Natural killer cell treated with Interleukin-12 subunit alpha and Interleukin-12 subunit beta and Interleukin-15 and Interleukin-18, amount 100 ng/mL, for 72 hours (primary cell): ENCODE results near the gene NUDCD2. TPM values are rescaled to one million over a fixed set of nuclear protein-coding genes. Genes with fewer than 3 reads are reported as not detected.
"Not testable (repeated sequence)": the region's sequence is repeated elsewhere in the genome, so short reads cannot be mapped to it uniquely, and the experiment has no call there.

ENCODE experiments used
- ATAC-seq, 2 donors: fragments of 150-1000 bp; cut with Tn5 transposase in 1 of 2; sonication (Bioruptor Pico), chemical (Tn5 transposase) in 1 of 2; 2 replicates each; pipeline ENCODE4 v1.10.0; 2021
- DNase-seq: peaks from one replicate; pipeline ENCODE4 v3.0.0; 2022; ENCODE audit warnings: low spot score
- H3K27ac Mint-ChIP-seq, 2 donors: 1 replicate in 1 of 2; 2 replicates in 1 of 2; pipeline ENCODE4 v1.8.0; 2022; ENCODE audit warnings: mixed read lengths in 2 of 2, mild to moderate bottlenecking in 1 of 2, moderate library complexity in 1 of 2
- H3K27me3 Mint-ChIP-seq, 2 donors: 1 replicate in 1 of 2; 2 replicates in 1 of 2; pipeline ENCODE4 v1.8.0; 2022; ENCODE audit warnings: mixed read lengths in 2 of 2
- H3K36me3 Mint-ChIP-seq: one replicate; pipeline ENCODE4 v1.8.0; 2022; ENCODE audit warnings: mixed read lengths
- H3K4me1 Mint-ChIP-seq, 2 donors: 1 replicate in 1 of 2; 2 replicates in 1 of 2; pipeline ENCODE4 v1.8.0; 2022; ENCODE audit warnings: low read depth in 2 of 2, mixed read lengths in 2 of 2, mild to moderate bottlenecking in 1 of 2
- H3K4me3 Mint-ChIP-seq: one replicate; pipeline ENCODE4 v1.8.0; 2022; ENCODE audit warnings: mixed read lengths
- H3K9me3 Mint-ChIP-seq: 2 replicates; pipeline ENCODE4 v1.8.0; 2022; ENCODE audit warnings: mixed read lengths
- total RNA-seq, 2 donors: library from RNA; stranded (reverse); gene quantifications; one replicate each; pipeline ENCODE4 v1.2.3, GENCODE V29; 2022

The NUDCD2 gene
- total RNA-seq, 2 donors from 2014 or later, result 25.4 to 43.3 TPM

DNA sequence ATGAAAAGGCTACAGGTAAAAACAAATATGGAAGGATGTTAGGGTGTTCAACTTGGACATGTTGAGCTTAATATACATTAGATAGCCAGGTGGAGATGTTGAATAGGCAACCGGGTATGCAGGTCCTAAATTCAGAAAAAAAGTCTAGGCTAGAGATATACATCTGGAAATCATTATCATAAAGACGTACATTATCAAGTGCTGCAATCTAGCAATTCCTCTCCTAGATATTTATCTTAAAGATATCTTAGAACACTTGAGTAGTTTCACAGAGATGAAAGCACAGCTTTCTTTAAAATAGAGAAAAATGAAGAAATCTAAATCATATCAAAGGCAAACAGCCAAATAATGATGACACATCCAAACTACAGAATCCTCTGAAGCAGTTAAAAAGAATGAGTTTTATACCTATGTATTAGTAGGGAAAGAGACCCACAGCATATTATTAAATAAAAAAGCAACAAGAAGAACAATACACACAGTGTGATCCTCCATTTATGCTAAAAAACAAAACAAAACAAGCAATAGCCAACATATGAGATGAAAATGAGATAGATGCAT is 3.8 kb downstream of the NUDCD2 start:
- H3K27ac Mint-ChIP-seq, result peak overlapping the region in 1 of 2 donors; percentile 6
- peaks cover 19 to 25% of the 10 kb centered on the region in 2 donors for H3K4me1 Mint-ChIP-seq
- no peak for ATAC-seq
- H3K4me3 Mint-ChIP-seq, result no peak overlapping the region
- H3K36me3 Mint-ChIP-seq, result peaks cover 19% of the 10 kb centered on the region
- no peaks in the 10 kb centered on the region for H3K9me3 Mint-ChIP-seq
- DNase-seq, result no peak
- H3K27me3 Mint-ChIP-seq, result no peaks in the 10 kb centered on the region

DNA sequence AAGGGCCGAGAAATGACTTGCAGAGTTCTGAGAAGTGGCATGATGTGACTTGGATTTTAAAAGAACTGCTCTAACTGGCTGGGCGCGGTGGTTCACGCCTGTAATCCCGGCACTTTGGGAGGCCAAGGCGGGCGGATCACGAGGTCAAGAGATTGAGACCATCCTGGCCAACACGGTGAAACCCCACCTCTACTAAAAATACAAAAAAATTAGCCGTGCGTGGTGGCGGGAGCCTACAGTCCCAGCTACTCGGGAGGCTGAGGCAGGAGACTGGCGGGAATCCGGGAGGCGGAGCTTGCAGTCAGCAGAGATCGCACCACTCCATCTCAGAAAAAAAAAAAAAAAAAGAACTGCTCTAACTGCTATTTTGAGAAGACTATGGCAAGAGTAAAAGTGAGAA is 4.5 kb downstream of the NUDCD2 start:
- not testable (repeated sequence) for DNase-seq, H3K27me3 Mint-ChIP-seq, H3K9me3 Mint-ChIP-seq, ATAC-seq, H3K4me3 Mint-ChIP-seq
- Mint-ChIP-seq H3K4me1 (peaks cover 14 to 20% of the 10 kb centered on the region in 2 donors), H3K36me3 (peaks cover 23% of the 10 kb centered on the region), H3K27ac (peak overlapping the region in 1 of 2 donors; percentile 6)

DNA sequence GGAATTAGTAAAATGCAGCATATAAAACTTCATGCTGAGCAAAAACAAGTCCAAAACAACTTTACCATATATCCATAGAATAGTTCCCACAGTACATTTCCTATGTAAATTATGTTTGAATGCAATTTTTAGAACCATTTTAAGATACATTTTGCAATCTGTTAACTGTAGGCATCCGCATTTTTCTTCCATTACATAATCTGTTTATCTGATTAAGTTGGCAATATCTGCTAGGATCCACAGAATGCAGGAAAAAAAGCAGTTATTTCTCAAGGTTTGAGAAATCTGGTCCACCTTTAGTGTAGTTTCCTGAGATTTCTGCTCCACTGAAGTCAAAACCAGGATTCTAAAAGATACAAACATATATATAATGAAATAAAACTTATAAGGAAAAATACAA is 6.2 kb downstream of the NUDCD2 start:
- Mint-ChIP-seq H3K4me1 (peaks cover under 1 to 8% of the 10 kb centered on the region in 2 donors), H3K4me3 (no peak overlapping the region), H3K36me3 (peaks cover 24% of the 10 kb centered on the region), H3K9me3 (no peaks in the 10 kb centered on the region), H3K27me3 (no peaks in the 10 kb centered on the region), H3K27ac (no peak overlapping the region)
- no peak for DNase-seq
- no peak for ATAC-seq

DNA sequence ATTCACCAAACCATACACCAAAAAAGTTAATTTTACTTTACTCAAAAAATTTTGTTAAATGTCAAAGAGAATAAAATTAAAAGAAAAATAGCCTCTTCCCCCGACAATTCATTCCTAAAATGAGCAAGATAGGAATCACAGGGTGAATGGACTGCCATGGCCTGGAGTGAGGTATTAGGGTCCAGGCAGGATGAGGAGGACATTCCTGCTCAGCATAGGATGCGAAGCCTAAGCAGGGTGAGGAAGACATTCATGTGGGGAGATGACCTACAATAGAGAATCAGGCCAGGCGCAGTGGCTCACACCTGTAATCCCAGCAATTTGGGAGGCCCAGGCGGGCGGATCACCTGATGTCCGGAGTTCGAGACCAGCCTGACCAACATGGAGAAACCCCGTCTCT is 8.4 kb downstream of the NUDCD2 start:
- peaks cover 43% of the 10 kb centered on the region for H3K36me3 Mint-ChIP-seq
- DNase-seq (no peak), ATAC-seq (no peak)
- H3K27ac Mint-ChIP-seq, result no peak overlapping the region
- no peaks in the 10 kb centered on the region for H3K9me3 Mint-ChIP-seq
- no peak overlapping the region for H3K4me3 Mint-ChIP-seq
- peaks cover 0 to 3% of the 10 kb centered on the region in 2 donors for H3K4me1 Mint-ChIP-seq
- no peaks in the 10 kb centered on the region for H3K27me3 Mint-ChIP-seq

DNA sequence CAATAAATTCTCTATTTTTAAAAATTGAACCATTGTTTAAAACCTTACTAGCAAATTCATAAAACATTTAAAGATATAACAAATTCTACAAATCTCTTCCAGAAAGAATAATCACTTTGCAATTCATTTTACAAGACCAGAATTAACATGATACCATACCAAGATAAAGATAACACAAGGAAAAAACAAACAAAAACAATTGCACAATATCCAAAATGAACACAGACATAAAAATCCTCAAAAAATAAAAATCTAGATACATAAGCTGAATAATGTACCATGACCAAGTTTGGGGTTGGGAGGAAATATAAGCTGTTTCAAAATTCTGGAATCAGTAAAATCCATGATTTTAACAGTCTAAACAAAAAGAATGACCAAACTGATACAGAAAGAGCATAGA is 11.4 kb downstream of the NUDCD2 start:
- DNase-seq (no peak), ATAC-seq (no peak)
- Mint-ChIP-seq H3K27me3 (no peaks in the 10 kb centered on the region), H3K4me3 (no peak overlapping the region), H3K36me3 (peaks cover 29% of the 10 kb centered on the region), H3K9me3 (no peaks in the 10 kb centered on the region), H3K27ac (no peak overlapping the region), H3K4me1 (no peaks in the 10 kb centered on the region)

DNA sequence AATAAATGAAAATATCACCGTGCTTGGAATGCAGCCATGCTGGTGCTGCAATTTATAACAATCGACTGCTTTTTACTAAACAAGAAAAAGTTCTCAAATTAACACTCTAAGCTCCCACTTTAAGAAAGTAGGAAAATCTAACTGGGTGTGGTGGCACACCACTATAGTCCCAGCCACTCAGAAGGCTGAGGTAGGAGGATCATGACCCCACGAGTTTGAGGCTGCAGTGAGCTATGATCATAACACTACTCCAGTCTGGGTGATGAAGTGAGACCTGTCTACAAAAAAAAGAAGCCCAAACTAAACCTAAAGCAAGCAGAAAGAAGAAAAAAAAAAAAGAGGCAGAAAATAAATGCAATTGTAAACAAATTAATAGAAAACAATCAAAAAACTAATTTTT is 12.0 kb downstream of the NUDCD2 start:
- DNase-seq, result no peak
- ATAC-seq, result no peak
- Mint-ChIP-seq H3K4me3 (no peak overlapping the region), H3K27me3 (no peaks in the 10 kb centered on the region), H3K4me1 (no peaks in the 10 kb centered on the region), H3K27ac (peak overlapping the region in 1 of 2 donors; percentile 31), H3K36me3 (peaks cover 28% of the 10 kb centered on the region), H3K9me3 (no peaks in the 10 kb centered on the region)

DNA sequence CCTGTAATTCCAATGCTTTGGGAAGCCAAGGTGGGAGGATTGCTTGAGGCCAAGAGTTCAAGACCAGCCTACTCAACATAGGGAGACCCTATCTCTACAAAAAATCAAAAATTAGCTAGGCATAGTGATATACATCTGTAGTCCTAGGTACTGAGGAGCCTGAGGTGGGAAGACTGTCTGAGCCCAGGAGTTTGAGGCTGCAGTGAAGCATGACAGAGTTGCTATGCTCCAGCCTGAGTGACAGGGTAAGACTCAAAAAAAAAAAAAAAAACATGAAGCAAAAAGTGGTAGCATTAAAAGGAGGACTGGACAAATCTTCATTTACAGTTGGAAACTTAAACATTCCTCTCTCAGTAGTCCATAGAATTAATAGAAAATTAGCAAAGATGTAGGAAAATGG is 12.7 kb downstream of the NUDCD2 start:
- Mint-ChIP-seq H3K4me1 (no peaks in the 10 kb centered on the region), H3K9me3 (no peaks in the 10 kb centered on the region), H3K27me3 (no peaks in the 10 kb centered on the region), H3K4me3 (no peak overlapping the region), H3K36me3 (peaks cover 24% of the 10 kb centered on the region), H3K27ac (no peak overlapping the region)
- ATAC-seq (no peak), DNase-seq (no peak)

DNA sequence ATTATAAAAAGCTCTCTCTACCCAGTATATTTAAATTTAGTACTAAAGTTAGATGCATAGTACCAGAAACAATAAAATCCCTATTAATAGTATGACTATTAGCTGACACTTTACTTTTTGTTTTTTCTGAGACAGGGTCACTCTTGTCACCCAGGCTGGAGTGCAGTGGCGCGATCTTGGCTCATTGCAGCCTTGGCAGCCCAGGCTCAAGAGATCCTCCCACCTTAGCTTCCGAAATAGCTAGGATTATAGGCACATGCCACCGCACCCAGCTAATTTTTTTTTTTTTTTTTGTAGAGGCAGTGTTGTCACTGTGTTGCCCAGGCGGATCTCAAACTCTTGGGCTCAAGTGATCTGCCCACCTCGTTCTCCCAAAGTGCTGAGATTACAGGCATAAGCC is 14.6 kb downstream of the NUDCD2 start:
- peaks cover 26% of the 10 kb centered on the region for H3K36me3 Mint-ChIP-seq
- DNase-seq (no peak), ATAC-seq (no peak)
- H3K4me1 Mint-ChIP-seq, result peaks cover 3 to 7% of the 10 kb centered on the region in 2 donors
- H3K9me3 Mint-ChIP-seq, result no peaks in the 10 kb centered on the region
- H3K4me3 Mint-ChIP-seq, result no peak overlapping the region
- H3K27me3 Mint-ChIP-seq, result no peaks in the 10 kb centered on the region
- no peak overlapping the region for H3K27ac Mint-ChIP-seq

DNA sequence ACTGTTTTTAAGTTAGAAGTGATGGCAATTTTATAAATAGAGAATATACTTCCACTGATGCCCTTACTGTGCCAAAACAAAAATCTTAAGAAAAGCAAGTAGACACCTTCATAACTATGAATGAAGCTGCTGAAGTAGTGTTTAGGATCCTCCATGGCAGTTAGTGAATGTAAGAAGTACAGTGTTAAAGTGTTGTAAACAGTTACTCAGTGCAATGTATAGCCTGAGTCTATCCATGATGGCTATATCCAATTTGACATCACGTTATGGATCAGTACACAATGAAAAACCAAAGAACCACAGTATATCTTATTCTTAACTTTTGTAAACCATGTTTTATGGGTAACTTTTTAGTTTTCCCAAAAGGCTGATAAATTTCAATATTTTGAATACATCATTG is 15.4 kb downstream of the NUDCD2 start:
- peaks cover 3 to 13% of the 10 kb centered on the region in 2 donors for H3K4me1 Mint-ChIP-seq
- H3K27me3 Mint-ChIP-seq, result no peaks in the 10 kb centered on the region
- H3K27ac Mint-ChIP-seq, result no peak overlapping the region
- no peak for DNase-seq
- no peaks in the 10 kb centered on the region for H3K9me3 Mint-ChIP-seq
- ATAC-seq, result no peak
- peaks cover 26% of the 10 kb centered on the region for H3K36me3 Mint-ChIP-seq
- no peak overlapping the region for H3K4me3 Mint-ChIP-seq

DNA sequence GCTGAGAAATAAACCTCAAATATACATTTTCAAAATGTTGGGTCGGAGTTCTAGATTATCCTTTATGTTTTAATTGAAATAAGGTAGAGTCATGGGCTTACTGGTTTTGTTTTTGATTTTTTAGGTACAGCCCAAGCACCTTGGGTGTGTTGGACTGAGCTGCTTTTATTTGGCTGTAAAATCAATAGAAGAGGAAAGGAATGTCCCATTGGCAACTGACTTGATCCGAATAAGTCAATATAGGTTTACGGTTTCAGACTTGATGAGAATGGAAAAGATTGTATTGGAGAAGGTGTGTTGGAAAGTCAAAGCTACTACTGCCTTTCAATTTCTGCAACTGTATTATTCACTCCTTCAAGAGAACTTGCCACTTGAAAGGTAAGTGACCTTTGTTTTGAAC is 18.9 kb downstream of the NUDCD2 start:
- ATAC-seq, result no peak

DNA sequence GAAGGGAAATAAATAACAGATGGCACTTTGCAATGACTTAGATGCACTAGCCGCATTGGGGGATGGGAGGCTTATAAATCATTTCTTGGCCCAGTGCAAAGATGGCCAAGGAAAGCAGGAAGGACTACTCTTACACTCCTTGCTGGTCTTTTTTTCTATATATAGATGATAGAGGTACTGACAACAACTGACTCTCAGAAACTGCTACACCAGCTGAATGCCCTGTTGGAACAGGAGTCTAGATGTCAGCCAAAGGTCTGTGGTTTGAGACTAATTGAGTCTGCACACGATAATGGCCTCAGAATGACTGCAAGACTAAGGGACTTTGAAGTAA is 20.8 kb downstream of the NUDCD2 start:
- Mint-ChIP-seq H3K4me3 (peak overlapping the region; percentile 89), H3K4me1 (peaks cover 13 to 32% of the 10 kb centered on the region in 2 donors), H3K9me3 (no peaks in the 10 kb centered on the region), H3K27ac (no peak overlapping the region), H3K36me3 (peaks cover 5% of the 10 kb centered on the region), H3K27me3 (no peaks in the 10 kb centered on the region)
- DNase-seq (no peak), ATAC-seq (no peak)

More for the DNA sequence above, 18.9 kb downstream of the NUDCD2 start:
- Mint-ChIP-seq H3K9me3 (no peaks in the 10 kb centered on the region), H3K27ac (no peak overlapping the region), H3K27me3 (no peaks in the 10 kb centered on the region), H3K36me3 (peaks cover 5% of the 10 kb centered on the region), H3K4me3 (no peak overlapping the region), H3K4me1 (peaks cover 13 to 32% of the 10 kb centered on the region in 2 donors)
- DNase-seq, result no peak

DNA sequence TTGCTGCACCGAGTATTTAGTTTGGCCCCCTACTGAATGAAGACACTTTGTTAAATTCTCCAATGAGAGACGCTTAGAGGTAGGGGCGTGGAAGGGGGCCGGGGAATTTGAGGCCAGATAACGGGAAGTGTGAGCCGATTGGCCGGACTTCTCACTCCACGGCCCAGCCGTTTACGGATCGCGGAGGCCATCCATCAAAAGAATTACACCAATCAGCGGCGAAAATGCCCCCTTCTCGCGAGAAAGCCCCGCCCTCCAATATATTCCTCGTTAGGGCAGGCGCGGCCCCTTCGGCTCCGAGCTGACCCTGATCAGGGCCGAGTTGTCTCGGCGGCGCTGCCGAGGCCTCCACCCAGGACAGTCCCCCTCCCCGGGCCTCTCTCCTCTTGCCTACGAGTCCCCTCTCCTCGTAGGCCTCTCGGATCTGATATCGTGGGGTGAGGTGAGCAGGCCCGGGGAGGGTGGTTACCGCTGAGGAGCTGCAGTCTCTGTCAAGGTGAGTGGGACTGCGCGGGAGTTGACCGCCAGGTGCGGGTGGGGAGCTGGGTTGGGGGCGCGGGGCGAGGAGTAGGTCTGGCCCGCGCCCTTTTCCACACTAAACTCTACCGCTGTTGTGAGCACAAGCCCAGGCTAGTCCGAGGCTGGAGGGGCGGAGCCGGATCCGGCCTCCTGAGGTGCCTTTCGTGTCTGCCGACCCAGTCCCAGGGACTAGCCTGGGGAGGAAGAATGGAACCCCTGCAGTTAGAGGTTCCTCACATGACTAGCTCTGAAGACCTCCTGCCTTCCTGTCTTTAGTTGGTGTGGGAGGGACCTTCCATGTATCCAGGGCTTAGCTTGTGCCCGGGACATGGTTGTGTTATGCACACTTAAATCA is 22.4 kb downstream of the NUDCD2 start, which contains the start of gene CCNG1:
TSS of gene CCNG1 (plus strand) at position 287 of the 874 bp plus-strand sequence. CDS start 1,662 bp downstream, outside the sequence.
- Mint-ChIP-seq H3K4me1 (peaks cover 13 to 32% of the 10 kb centered on the region in 2 donors), H3K27ac (peak within 1 kb of the TSS; percentile 70 to 94), H3K27me3 (peaks cover 6% of the 10 kb centered on the region in 2 donors), H3K36me3 (peaks cover 5% of the 10 kb centered on the region), H3K9me3 (no peaks in the 10 kb centered on the region), H3K4me3 (peak within 1 kb of the TSS; percentile 89)
- DNase-seq (peak; percentile 95), ATAC-seq (peak; percentile 98 to 99)

DNA sequence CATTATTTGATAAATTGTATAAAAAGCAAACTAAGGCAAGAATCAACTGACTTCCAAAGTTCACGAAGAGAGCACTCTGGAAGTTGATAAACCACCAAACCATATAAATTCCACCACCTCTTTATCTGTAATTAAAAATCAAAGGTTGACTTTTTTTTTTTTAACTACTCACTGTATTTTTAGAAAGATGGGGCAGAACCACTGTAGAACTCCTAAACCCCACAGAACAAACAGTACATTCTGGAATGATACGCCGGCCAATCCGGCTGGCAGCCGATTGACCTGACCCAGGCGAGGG is 22.9 kb downstream of the NUDCD2 start:
- no peaks in the 10 kb centered on the region for H3K9me3 Mint-ChIP-seq
- peak overlapping the region; percentile 70 to 94 for H3K27ac Mint-ChIP-seq
- ATAC-seq, result no peak
- peaks cover 5% of the 10 kb centered on the region for H3K36me3 Mint-ChIP-seq
- DNase-seq, result no peak
- peaks cover 6 to 11% of the 10 kb centered on the region in 2 donors for H3K27me3 Mint-ChIP-seq
- peaks cover 13 to 32% of the 10 kb centered on the region in 2 donors for H3K4me1 Mint-ChIP-seq
- H3K4me3 Mint-ChIP-seq, result peak overlapping the region; percentile 89

DNA sequence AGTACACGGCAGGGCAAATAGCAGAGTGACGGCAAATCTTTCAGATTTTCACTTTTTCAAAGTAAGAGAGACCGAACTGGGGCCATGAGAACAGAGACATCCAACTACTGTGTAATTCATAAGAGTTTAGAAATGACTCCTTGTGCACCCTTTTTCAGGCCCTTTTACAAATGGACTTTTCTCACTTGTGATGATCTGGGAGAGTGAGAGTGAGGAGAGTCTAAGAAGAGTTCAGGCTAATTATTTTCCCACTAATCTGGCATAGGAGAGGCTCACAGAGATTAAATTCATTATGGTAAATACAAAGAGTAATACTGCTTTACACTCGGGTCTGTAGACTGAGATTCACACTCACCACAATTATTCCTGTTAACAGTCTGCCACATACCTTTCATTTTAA is 23.4 kb downstream of the NUDCD2 start:
- no peak for ATAC-seq
- Mint-ChIP-seq H3K4me1 (peaks cover 13 to 32% of the 10 kb centered on the region in 2 donors), H3K9me3 (no peaks in the 10 kb centered on the region)

More for the DNA sequence above, 23.4 kb downstream of the NUDCD2 start:
- Mint-ChIP-seq H3K4me3 (peak overlapping the region; percentile 89), H3K27me3 (peaks cover 6 to 14% of the 10 kb centered on the region in 2 donors), H3K36me3 (peaks cover 5% of the 10 kb centered on the region), H3K27ac (peak overlapping the region; percentile 70 to 94)
- DNase-seq, result no peak
